Measurements from ENCODE around the gene FKBP1A. TPM values are rescaled to one million over a fixed set of nuclear protein-coding genes. Genes with fewer than 3 reads are reported as not detected.
"Not testable (repeated sequence)": the region's sequence is repeated elsewhere in the genome, so short reads cannot be mapped to it uniquely, and the experiment has no call there.

The FKBP1A gene
- total RNA-seq, 1 donor from 2014 or later: 183 TPM

DNA sequence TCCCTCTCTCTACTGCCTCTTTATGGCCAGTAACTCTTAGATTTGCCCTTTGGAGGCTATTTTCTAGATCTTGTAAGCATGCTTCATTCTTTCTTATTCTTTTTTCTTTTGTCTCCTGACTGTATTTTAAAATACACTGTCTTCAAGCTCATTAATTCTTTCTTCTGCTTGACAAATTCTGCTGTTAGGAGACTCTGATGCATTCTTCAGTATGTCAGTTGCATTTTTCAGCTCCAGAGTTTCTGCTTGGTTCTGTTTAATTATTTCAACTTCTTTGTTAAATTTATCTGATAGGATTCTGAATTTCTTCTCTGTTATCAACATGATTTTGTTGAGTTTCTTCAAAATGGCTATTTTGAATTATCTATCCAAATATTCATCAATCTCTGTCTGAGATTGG lies 38.9 kb downstream of the FKBP1A start:
- Mint-ChIP-seq H3K4me3 (ENCODE audit: unreplicated experiment) (no peak overlapping the region), H3K4me1 (ENCODE audit: low read depth) (no peaks in the 10 kb centered on the region), H3K27me3 (ENCODE audit: low read depth) (no peaks in the 10 kb centered on the region), H3K36me3 (ENCODE audit: low read depth) (peaks cover 42% of the 10 kb centered on the region), H3K9me3 (ENCODE audit: low read depth) (peaks cover 36% of the 10 kb centered on the region), H3K27ac (ENCODE audit: unreplicated experiment) (no peak overlapping the region)
- no peak for DNase-seq (ENCODE audit: low spot score)
- TF ChIP-seq, protein P1, sequence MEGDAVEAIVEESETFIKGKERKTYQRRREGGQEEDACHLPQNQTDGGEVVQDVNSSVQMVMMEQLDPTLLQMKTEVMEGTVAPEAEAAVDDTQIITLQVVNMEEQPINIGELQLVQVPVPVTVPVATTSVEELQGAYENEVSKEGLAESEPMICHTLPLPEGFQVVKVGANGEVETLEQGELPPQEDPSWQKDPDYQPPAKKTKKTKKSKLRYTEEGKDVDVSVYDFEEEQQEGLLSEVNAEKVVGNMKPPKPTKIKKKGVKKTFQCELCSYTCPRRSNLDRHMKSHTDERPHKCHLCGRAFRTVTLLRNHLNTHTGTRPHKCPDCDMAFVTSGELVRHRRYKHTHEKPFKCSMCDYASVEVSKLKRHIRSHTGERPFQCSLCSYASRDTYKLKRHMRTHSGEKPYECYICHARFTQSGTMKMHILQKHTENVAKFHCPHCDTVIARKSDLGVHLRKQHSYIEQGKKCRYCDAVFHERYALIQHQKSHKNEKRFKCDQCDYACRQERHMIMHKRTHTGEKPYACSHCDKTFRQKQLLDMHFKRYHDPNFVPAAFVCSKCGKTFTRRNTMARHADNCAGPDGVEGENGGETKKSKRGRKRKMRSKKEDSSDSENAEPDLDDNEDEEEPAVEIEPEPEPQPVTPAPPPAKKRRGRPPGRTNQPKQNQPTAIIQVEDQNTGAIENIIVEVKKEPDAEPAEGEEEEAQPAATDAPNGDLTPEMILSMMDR (IDR thresholded peaks at IDR 0.05): no peak

GRCh38 chr20:1346315-1346969 lies 46.4 kb downstream of the FKBP1A start:
- Mint-ChIP-seq H3K4me1 (ENCODE audit: low read depth) (peaks cover 10% of the 10 kb centered on the region), H3K4me3 (ENCODE audit: unreplicated experiment) (no peak overlapping the region), H3K27ac (ENCODE audit: unreplicated experiment) (no peak overlapping the region), H3K9me3 (ENCODE audit: low read depth) (peaks cover 38% of the 10 kb centered on the region), H3K27me3 (ENCODE audit: low read depth) (no peaks in the 10 kb centered on the region), H3K36me3 (ENCODE audit: low read depth) (peaks cover 17% of the 10 kb centered on the region)
- TF ChIP-seq, protein P1 (IDR thresholded peaks at IDR 0.05): no peak
- no peak for DNase-seq (ENCODE audit: low spot score)

DNA sequence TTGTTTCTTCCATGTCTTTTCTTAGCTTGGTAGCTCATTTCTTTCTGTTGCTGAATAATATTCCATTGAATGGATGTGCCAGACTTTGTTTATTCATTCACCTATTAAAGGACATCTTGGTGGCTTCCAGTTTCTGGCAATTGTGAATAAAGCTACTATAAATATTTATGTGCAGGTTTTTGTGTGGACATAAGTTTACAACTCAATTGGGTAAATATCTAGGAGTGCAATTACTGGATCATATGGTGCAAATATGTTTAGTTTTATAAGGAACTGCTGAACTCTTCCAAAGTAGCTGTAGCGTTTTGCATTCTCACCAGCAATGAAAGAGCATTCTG lies 47.1 kb downstream of the FKBP1A start:
- Mint-ChIP-seq H3K9me3 (ENCODE audit: low read depth) (peaks cover 32% of the 10 kb centered on the region), H3K27me3 (ENCODE audit: low read depth) (no peaks in the 10 kb centered on the region), H3K36me3 (ENCODE audit: low read depth) (peaks cover 13% of the 10 kb centered on the region), H3K4me3 (ENCODE audit: unreplicated experiment) (no peak overlapping the region), H3K27ac (ENCODE audit: unreplicated experiment) (no peak overlapping the region), H3K4me1 (ENCODE audit: low read depth) (peaks cover 10% of the 10 kb centered on the region)
- DNase-seq (ENCODE audit: low spot score): no peak
- TF ChIP-seq, protein P1 (IDR thresholded peaks at IDR 0.05): no peak

DNA sequence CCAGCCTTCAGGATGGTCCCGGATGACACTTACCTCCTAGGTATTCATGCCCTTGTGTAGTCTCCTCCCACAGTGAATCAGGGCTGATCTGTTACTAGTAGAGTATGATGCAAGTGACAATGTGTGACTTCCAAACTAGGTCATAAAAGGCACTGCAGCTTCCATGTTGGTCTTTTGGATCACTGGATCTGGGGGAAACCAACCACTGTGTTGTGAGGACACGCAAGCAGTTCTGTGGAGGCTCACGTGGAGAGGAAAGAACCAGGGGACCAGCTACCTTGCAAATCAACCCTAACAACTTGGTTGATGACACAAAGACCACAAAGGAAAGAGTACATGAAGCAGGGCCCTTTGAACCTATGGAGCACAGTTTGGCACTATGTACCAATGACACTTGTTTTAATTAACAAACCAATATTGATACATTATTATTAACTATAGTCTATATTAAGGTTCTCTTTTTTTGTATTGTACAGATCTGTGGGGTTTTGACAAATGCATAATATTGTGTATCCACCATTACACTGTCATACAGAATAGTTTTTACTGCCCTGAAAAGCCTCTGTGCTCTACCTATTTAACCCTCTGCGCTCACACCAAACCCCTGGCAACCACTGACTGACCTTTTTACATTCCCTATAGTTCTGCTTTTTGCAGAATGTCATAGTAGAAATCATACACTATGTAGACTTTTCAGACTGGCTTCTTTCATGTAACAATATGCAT lies 47.7 kb downstream of the FKBP1A start:
- H3K27me3 Mint-ChIP-seq (ENCODE audit: low read depth): no peaks in the 10 kb centered on the region
- H3K4me3 Mint-ChIP-seq (ENCODE audit: unreplicated experiment): no peak overlapping the region
- peaks cover 8% of the 10 kb centered on the region for H3K36me3 Mint-ChIP-seq (ENCODE audit: low read depth)
- no peak for DNase-seq (ENCODE audit: low spot score)
- peaks cover 10% of the 10 kb centered on the region for H3K4me1 Mint-ChIP-seq (ENCODE audit: low read depth)
- H3K9me3 Mint-ChIP-seq (ENCODE audit: low read depth): peaks cover 29% of the 10 kb centered on the region
- H3K27ac Mint-ChIP-seq (ENCODE audit: unreplicated experiment): no peak overlapping the region
- TF ChIP-seq, protein P1 (IDR thresholded peaks at IDR 0.05): no peak

DNA sequence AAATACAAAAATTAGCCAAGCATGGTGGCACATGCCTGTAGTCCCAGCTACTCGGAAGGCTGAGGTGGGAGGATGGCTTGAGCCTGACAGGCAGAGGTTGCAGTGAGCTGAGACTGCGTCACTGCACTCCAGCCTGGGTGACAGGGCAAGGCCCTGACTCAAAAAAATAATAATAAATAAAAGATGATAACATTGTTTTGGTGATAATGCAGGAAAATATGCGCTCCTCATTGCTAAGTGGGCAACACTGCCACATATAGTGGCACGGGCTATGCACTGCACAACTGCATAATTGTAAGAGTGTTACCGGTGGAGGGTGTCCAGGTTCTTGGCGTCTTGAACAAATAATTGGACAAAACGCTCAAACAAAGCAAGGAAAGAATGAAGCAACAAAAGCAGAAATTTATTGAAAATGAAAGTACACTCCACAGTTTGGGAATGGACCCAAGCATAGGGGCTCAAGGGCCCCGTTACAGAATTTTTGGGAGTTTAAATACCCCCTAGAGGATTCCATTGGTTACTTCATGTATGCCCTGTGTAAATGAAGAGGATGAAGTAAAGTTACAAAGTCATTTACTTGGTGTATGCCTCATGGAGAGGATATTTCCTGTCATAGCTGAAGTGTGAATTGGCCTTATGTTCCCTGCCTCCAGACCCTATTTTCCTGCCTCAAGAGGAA lies 49.3 kb downstream of the FKBP1A start:
- TF ChIP-seq, protein P1 (IDR thresholded peaks at IDR 0.05): peak; percentile 26
- not testable (repeated sequence) for H3K36me3 Mint-ChIP-seq (ENCODE audit: low read depth); H3K4me3 Mint-ChIP-seq (ENCODE audit: unreplicated experiment); H3K27ac Mint-ChIP-seq (ENCODE audit: unreplicated experiment); H3K27me3 Mint-ChIP-seq (ENCODE audit: low read depth); DNase-seq (ENCODE audit: low spot score)
- H3K9me3 Mint-ChIP-seq (ENCODE audit: low read depth): peaks cover 17% of the 10 kb centered on the region
- peaks cover 10% of the 10 kb centered on the region for H3K4me1 Mint-ChIP-seq (ENCODE audit: low read depth)
